Common myeloid progenitor, CD34-positive (primary cell): ENCODE measurements around the gene FARSA.

Experiments used
- CTCF ChIA-PET: fragments of 350-600 bp; sonication (Branson Sonifier 250); formaldehyde crosslinking; loops from one replicate; lab custom pipeline; 2021; ENCODE audit warnings: antibody characterized with exemption; lab: Charles Lee
- POLR2A ChIA-PET: fragments of 350-600 bp; sonication (Branson Sonifier 250); formaldehyde crosslinking; loops from one replicate; lab custom pipeline; 2021; ENCODE audit warnings: antibody characterized with exemption; lab: Charles Lee
- DNase-seq, 3 donors: peaks; one replicate each; pipeline versions ENCODE4 v3.0.0 to v3.0.0-alpha.2; 2013
- H3K27ac ChIP-seq, 2 experiments: 1 replicate in 1 of 2; 2 replicates in 1 of 2; pipeline ENCODE4 v1.7.0; 2013; ENCODE audit warnings: inconsistent platforms in 2 of 2, low read length in 2 of 2, mild to moderate bottlenecking in 2 of 2, low read depth in 1 of 2, moderate library complexity in 1 of 2; ENCODE audit not compliant: severe bottlenecking in 2 of 2, insufficient read depth in 1 of 2, poor library complexity in 1 of 2
- H3K27me3 ChIP-seq, 5 experiments: replicated peaks in 2 of 5; 1 replicate in 3 of 5; 2 replicates in 2 of 5; pipeline versions ENCODE4 v1.6.1 to v1.7.0; 2013; ENCODE audit warnings: low read length in 4 of 5, mild to moderate bottlenecking in 2 of 5, moderate library complexity in 2 of 5, inconsistent platforms in 1 of 5; ENCODE audit not compliant: insufficient read depth in 5 of 5, control insufficient read depth in 4 of 5
- H3K36me3 ChIP-seq, 4 experiments: 1 replicate in 2 of 4; 2 replicates in 2 of 4; pipeline versions ENCODE4 v1.6.1 to v1.7.0; 2013; ENCODE audit warnings: low read length in 3 of 4, control low read depth in 1 of 4, mild to moderate bottlenecking in 1 of 4; ENCODE audit not compliant: control insufficient read depth in 4 of 4, insufficient read depth in 4 of 4
- H3K4me1 ChIP-seq, 4 experiments: 1 replicate in 3 of 4; 2 replicates in 1 of 4; pipeline versions ENCODE4 v1.6.1 to v1.7.1; 2013; ENCODE audit warnings: low read length in 3 of 4, mild to moderate bottlenecking in 3 of 4, control low read depth in 1 of 4, inconsistent platforms in 1 of 4, moderate library complexity in 1 of 4; ENCODE audit not compliant: control insufficient read depth in 4 of 4, insufficient read depth in 4 of 4; ENCODE audit errors: control extremely low read depth in 1 of 4
- H3K4me3 ChIP-seq, 7 experiments: 1 replicate in 4 of 7; 2 replicates in 3 of 7; pipeline versions ENCODE4 v1.5.1 to v1.7.0; 2013; ENCODE audit warnings: mild to moderate bottlenecking in 7 of 7, low read length in 6 of 7, moderate library complexity in 6 of 7, inconsistent platforms in 2 of 7, low read depth in 2 of 7, control low read depth in 1 of 7; ENCODE audit not compliant: insufficient read depth in 4 of 7, control insufficient read depth in 1 of 7; ENCODE audit errors: extremely low read depth in 1 of 7
- H3K9me3 ChIP-seq, 5 experiments: 1 replicate in 4 of 5; 2 replicates in 1 of 5; pipeline versions ENCODE4 v1.6.1 to v1.7.1; 2013; ENCODE audit warnings: low read length in 4 of 5, mild to moderate bottlenecking in 2 of 5, inconsistent platforms in 1 of 5, low read depth in 1 of 5, moderate library complexity in 1 of 5; ENCODE audit not compliant: control insufficient read depth in 4 of 5, insufficient read depth in 2 of 5; ENCODE audit errors: control extremely low read depth in 1 of 5
- WGBS: methylation state at CpG from one replicate; pipeline ENCODE4 v1.1.5; 2013; ENCODE audit not compliant: insufficient coverage; 5-methylcytosine and 5-hydroxymethylcytosine counted together

FARSA gene

DNA sequence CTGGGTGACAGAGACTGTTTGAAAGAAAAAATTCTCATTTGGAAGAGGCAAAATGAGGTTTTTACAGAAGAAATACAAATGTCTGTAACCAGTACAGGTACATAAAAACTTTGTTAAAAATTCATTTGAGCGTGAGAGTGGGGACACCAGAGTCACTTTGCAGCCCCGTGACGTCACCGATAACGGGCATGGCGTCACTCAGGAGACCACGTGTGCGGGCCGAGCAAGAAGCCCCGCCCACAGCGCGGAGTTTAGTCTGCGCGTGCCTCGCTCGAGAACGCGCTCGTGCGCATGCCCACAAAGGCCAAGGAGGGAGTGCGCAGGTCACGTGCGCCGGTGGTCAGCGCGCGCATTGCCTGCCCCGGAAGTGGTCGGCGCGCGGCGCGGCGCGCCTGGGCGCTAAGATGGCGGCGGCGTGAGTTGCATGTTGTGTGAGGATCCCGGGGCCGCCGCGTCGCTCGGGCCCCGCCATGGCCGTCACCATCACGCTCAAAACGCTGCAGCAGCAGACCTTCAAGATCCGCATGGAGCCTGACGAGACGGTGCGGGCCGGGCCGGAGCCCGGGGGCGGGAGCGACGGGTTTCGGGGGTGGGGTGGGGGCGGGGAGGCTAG is 12.1 kb upstream of the FARSA start, which contains the start of gene RAD23A:
TSS of gene RAD23A (plus strand) at position 384 of the 613 bp plus-strand sequence. CDS start at position 471, 87 bp downstream.
- H3K36me3 ChIP-seq, result peaks cover 14 to 72% (median 54%) of the 10 kb centered on the region in 4 experiments
- H3K27me3 ChIP-seq, result no peaks in the 10 kb centered on the region
- peaks cover 0 to 49% (median 37%) of the 10 kb centered on the region in 4 experiments for H3K4me1 ChIP-seq
- ChIA-PET POLR2A (interaction anchor here (1.0 to 3.7 kb wide), 5 partner anchors 8 to 61 kb away, joined by 5 to 11 read pairs (median 7); partner anchors contain the start of gene CALR), CTCF (no interaction called here)
- H3K27ac ChIP-seq, result peak within 1 kb of the TSS; percentile 86 to 92
- no peaks in the 10 kb centered on the region for H3K9me3 ChIP-seq
- H3K4me3 ChIP-seq, result peak within 1 kb of the TSS; percentile 40 to 97 (median 87)
- DNase-seq, result peak; percentile 98 to 99 (median 98)
- WGBS, result 0% methylated on average over 40 of the region's 62 CpGs

DNA sequence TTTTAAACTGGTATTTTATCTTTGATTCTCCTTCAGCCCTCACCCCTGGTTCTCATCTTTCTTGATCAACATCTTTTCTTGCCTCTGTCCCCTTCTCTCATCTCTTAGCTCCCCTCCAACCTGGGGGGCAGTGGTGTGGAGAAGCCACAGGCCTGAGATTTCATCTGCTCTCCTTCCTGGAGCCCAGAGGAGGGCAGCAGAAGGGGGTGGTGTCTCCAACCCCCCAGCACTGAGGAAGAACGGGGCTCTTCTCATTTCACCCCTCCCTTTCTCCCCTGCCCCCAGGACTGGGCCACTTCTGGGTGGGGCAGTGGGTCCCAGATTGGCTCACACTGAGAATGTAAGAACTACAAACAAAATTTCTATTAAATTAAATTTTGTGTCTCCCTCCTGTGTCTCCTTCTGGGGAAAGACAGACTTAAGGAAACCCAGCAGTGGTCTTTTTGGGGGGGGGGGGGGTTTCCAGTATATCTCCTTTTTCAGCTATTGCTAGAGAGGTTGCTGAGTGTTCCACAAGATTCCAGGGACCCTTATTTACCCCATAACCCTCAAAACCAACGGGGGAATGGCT is 10.7 kb upstream of the FARSA start:
- no peaks in the 10 kb centered on the region for H3K9me3 ChIP-seq
- ChIA-PET CTCF (interaction anchor here (2.4 kb wide), 1 partner anchor 59 kb away, joined by 7 read pairs; no protein-coding TSS in a partner anchor), POLR2A (interaction anchor here (0.6 to 3.7 kb wide), 6 partner anchors 10 to 209 kb away, joined by 3 to 11 read pairs (median 4); no protein-coding TSS in a partner anchor)
- DNase-seq, result peak in 1 of 3 donors; percentile 21
- H3K4me1 ChIP-seq, result peaks cover 11 to 63% (median 51%) of the 10 kb centered on the region in 4 experiments
- H3K36me3 ChIP-seq, result peaks cover 13 to 72% (median 59%) of the 10 kb centered on the region in 4 experiments
- WGBS, result no CpG with 5 or more reads among the region's 2 CpGs
- peak overlapping the region in 1 of 2 experiments; percentile 92 for H3K27ac ChIP-seq
- no peaks in the 10 kb centered on the region for H3K27me3 ChIP-seq
- H3K4me3 ChIP-seq, result peak overlapping the region in 1 of 7 experiments; percentile 43

DNA sequence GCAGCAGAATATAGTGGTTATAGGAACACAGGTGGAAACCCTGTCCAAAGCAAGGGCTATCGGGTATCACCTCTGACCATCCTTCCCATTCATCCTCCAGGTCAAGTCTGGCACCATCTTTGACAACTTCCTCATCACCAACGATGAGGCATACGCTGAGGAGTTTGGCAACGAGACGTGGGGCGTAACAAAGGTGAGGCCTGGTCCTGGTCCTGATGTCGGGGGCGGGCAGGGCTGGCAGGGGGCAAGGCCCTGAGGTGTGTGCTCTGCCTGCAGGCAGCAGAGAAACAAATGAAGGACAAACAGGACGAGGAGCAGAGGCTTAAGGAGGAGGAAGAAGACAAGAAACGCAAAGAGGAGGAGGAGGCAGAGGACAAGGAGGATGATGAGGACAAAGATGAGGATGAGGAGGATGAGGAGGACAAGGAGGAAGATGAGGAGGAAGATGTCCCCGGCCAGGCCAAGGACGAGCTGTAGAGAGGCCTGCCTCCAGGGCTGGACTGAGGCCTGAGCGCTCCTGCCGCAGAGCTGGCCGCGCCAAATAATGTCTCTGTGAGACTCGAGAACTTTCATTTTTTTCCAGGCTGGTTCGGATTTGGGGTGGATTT is 10.0 kb upstream of the FARSA start:
- DNase-seq, result peak in 1 of 3 donors; percentile 34
- peak overlapping the region in 1 of 7 experiments; percentile 3 for H3K4me3 ChIP-seq
- H3K9me3 ChIP-seq, result no peaks in the 10 kb centered on the region
- no peaks in the 10 kb centered on the region for H3K27me3 ChIP-seq
- ChIA-PET POLR2A (interaction anchor here (0.6 to 3.7 kb wide), 2 partner anchors 11 to 14 kb away, joined by 3 to 11 read pairs; no protein-coding TSS in a partner anchor), CTCF (interaction anchor here (2.4 kb wide), 1 partner anchor 58 kb away, joined by 7 read pairs; no protein-coding TSS in a partner anchor)
- peaks cover 15 to 65% (median 53%) of the 10 kb centered on the region in 4 experiments for H3K4me1 ChIP-seq
- 88% methylated on average over 8 of the region's 18 CpGs for WGBS
- peaks cover 12 to 70% (median 54%) of the 10 kb centered on the region in 4 experiments for H3K36me3 ChIP-seq
- H3K27ac ChIP-seq, result no peak overlapping the region

DNA sequence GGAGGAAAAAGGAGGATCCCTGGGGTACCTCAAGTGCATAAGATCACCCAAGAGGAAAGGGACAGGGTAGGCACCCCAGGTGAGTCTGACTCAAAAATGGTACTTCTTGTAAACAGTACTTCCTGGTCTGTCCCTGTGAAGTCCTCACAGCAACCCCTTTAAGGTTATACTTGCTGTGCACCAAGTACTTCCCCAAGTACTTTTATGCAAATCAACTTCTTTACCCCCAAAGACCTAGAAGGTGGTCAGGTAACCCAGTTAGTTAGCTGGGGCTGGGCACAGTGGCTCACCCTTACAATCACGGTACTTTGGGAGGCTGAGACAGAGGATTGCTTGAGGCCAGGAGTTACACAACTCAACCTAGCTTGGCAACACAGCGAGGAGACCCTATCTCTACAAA is 7.4 kb upstream of the FARSA start:
- Histone ChIP-seq H3K36me3 (peaks cover 12 to 57% (median 46%) of the 10 kb centered on the region in 4 experiments), H3K4me1 (peaks cover 20 to 73% (median 58%) of the 10 kb centered on the region in 4 experiments), H3K27me3 (no peaks in the 10 kb centered on the region), H3K9me3 (no peaks in the 10 kb centered on the region), H3K4me3 (peak overlapping the region in 5 of 7 experiments; percentile 96 to 100 (median 98)), H3K27ac (peak overlapping the region; percentile 98 to 99)
- POLR2A ChIA-PET, result interaction anchor here (0.7 to 0.8 kb wide), 2 partner anchors 27 to 57 kb away, joined by 4 to 5 read pairs; no protein-coding TSS in a partner anchor
- peak in 1 of 3 donors; percentile 31 for DNase-seq
- CTCF ChIA-PET, result no interaction called here
- 91% methylated on average over 2 of the region's 2 CpGs for WGBS

DNA sequence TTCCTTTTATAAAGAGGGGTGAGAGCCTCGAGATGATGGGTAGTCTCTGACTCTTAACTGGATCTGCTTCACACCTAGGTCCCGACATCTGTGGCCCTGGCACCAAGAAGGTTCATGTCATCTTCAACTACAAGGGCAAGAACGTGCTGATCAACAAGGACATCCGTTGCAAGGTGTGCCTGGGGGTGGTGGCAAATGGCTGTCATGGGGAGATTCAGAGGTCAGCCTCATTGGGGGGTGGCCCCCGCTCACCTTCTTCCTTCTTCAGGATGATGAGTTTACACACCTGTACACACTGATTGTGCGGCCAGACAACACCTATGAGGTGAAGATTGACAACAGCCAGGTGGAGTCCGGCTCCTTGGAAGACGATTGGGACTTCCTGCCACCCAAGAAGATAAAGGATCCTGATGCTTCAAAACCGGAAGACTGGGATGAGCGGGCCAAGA is 6.5 kb upstream of the FARSA start:
- Histone ChIP-seq H3K4me1 (peaks cover 27 to 79% (median 60%) of the 10 kb centered on the region in 4 experiments), H3K9me3 (no peaks in the 10 kb centered on the region), H3K4me3 (peak overlapping the region in 6 of 7 experiments; percentile 96 to 100 (median 98)), H3K27ac (peak overlapping the region; percentile 98 to 99), H3K27me3 (no peaks in the 10 kb centered on the region), H3K36me3 (peaks cover 12 to 57% (median 46%) of the 10 kb centered on the region in 4 experiments)
- DNase-seq, result no peak
- ChIA-PET CTCF (no interaction called here), POLR2A (interaction anchor here (0.7 to 3.0 kb wide), 3 partner anchors 50 to 450 kb away, joined by 3 to 28 read pairs (median 5); partner anchors contain the start of gene GCDH)
- WGBS, result 85% methylated on average over 9 of the region's 10 CpGs

DNA sequence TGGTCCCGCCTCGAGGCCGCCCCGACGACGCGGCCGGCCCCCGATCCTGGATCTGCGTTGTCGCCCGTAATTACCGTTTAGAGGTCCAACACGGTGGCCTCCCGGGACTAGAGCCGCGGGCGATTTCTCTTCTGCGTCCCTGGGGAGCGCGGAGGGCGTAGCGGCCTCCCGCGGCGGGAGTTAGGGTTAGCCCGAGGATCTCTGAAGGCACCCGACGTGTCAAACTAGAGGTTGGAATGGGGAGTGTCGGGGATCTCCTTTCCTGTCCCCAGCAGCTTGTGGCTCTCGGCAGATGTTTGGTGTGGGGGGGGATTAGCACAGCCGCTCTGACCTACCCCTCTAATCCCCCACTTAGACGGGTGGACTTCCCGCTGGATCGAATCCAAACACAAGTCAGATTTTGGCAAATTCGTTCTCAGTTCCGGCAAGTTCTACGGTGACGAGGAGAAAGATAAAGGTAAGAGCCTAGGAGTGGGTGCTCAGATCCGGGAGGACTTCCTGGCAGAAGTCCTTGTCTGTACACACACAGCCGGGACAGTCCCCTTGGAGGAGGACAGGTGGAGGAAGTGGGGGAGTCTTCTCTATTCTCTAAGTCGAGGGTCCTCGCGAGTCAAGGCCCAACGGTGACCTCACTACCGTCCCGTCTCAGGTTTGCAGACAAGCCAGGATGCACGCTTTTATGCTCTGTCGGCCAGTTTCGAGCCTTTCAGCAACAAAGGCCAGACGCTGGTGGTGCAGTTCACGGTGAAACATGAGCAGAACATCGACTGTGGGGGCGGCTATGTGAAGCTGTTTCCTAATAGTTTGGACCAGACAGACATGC is 5.5 kb upstream of the FARSA start:
- Histone ChIP-seq H3K36me3 (peaks cover 12 to 49% (median 38%) of the 10 kb centered on the region in 4 experiments), H3K27me3 (no peaks in the 10 kb centered on the region), H3K4me1 (peaks cover 27 to 81% (median 65%) of the 10 kb centered on the region in 4 experiments), H3K27ac (peak overlapping the region; percentile 98 to 99), H3K4me3 (peak overlapping the region; percentile 94 to 100 (median 98)), H3K9me3 (no peaks in the 10 kb centered on the region)
- peak in 2 of 3 donors; percentile 63 to 71 for DNase-seq
- POLR2A ChIA-PET, result interaction anchor here (0.6 to 3.0 kb wide), 7 partner anchors 9 to 449 kb away, joined by 3 to 28 read pairs (median 7); partner anchors contain the start of genes GCDH and KLF1
- under 1% methylated on average over 44 of the region's 54 CpGs for WGBS
- CTCF ChIA-PET, result interaction anchor here (1.6 to 2.3 kb wide), 2 partner anchors 24 to 55 kb away, joined by 4 to 20 read pairs; no protein-coding TSS in a partner anchor
